Measurements from ENCODE around the gene MANSC1.

- TF ChIP-seq, protein P1, sequence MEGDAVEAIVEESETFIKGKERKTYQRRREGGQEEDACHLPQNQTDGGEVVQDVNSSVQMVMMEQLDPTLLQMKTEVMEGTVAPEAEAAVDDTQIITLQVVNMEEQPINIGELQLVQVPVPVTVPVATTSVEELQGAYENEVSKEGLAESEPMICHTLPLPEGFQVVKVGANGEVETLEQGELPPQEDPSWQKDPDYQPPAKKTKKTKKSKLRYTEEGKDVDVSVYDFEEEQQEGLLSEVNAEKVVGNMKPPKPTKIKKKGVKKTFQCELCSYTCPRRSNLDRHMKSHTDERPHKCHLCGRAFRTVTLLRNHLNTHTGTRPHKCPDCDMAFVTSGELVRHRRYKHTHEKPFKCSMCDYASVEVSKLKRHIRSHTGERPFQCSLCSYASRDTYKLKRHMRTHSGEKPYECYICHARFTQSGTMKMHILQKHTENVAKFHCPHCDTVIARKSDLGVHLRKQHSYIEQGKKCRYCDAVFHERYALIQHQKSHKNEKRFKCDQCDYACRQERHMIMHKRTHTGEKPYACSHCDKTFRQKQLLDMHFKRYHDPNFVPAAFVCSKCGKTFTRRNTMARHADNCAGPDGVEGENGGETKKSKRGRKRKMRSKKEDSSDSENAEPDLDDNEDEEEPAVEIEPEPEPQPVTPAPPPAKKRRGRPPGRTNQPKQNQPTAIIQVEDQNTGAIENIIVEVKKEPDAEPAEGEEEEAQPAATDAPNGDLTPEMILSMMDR (IDR thresholded peaks at IDR 0.05): no peak
- TF ChIP-seq POLR2A (IDR thresholded peaks at IDR 0.05): no peak
These were observed 30.0 kb upstream of the MANSC1 start for GRCh38 chr12:12379831-12380730.
